Sigmoid colon (tissue), 7 donors: Measurements from ENCODE around the gene SDHAF2. TPM values are rescaled to one million over a fixed set of nuclear protein-coding genes. Genes with fewer than 3 reads are reported as not detected.

Experiments used
- DNase-seq: peaks from one replicate; pipeline ENCODE4 v3.0.0-alpha.2; 2019
- H3K27ac ChIP-seq, 4 donors: fragments of 200-600 bp; sonication (generic); one replicate each; pipeline ENCODE4 v1.5.1; 2016 to 2019; ENCODE audit warnings: mild to moderate bottlenecking in 1 of 4
- H3K27me3 ChIP-seq, 3 donors: fragments of 200-600 bp; sonication (generic); one replicate each; pipeline ENCODE4 v1.5.1; 2019; ENCODE audit warnings: mild to moderate bottlenecking in 1 of 3
- H3K36me3 ChIP-seq, 4 donors: fragments of 200-600 bp; sonication (generic); one replicate each; pipeline ENCODE4 v1.5.1; 2016 to 2019
- H3K4me1 ChIP-seq, 4 donors: fragments of 200-600 bp; sonication (generic); one replicate each; pipeline ENCODE4 v1.5.1; 2017 to 2019
- H3K4me3 ChIP-seq, 4 donors: fragments of 200-600 bp; sonication (generic); one replicate each; pipeline ENCODE4 v1.5.1; 2017 to 2019; ENCODE audit warnings: mild to moderate bottlenecking in 2 of 4, moderate library complexity in 1 of 4
- H3K9me3 ChIP-seq, 4 donors: fragments of 200-600 bp in 3 of 4; sonication (generic) in 3 of 4; one replicate each; pipeline versions ENCODE4 v1.5.1 to v1.6.1; 2013 to 2019
- EP300 ChIP-seq, 4 donors: sonication (generic); formaldehyde crosslinking; IDR thresholded peaks; one replicate each; pipeline ENCODE4 v1.6.1; 2017; ENCODE audit warnings: antibody characterized with exemption in 4 of 4
- POLR2A ChIP-seq, 2 donors: fragments of 450-650 bp; IDR thresholded peaks; one replicate each; pipeline ENCODE4 v1.6.1; 2016; ENCODE audit warnings: antibody characterized with exemption in 2 of 2, mild to moderate bottlenecking in 2 of 2, moderate library complexity in 2 of 2
- POLR2AphosphoS5 ChIP-seq, 4 donors: sonication (generic); formaldehyde crosslinking; IDR thresholded peaks; one replicate each; pipeline ENCODE4 v1.6.1; 2017; ENCODE audit warnings: antibody characterized with exemption in 4 of 4
- WGBS, 2 donors: extraction: QIAGEN DNeasy Blood & Tissue Kit; methylation state at CpG; one replicate each; pipeline ENCODE4 v1.1.7; 2013; 5-methylcytosine and 5-hydroxymethylcytosine counted together
- intact Hi-C: fragments of 100-400 bp; cut with DNase I; formaldehyde crosslinking; loops from one replicate; pipeline ENCODE4 v1.15.1; 2023
- polyA plus RNA-seq, 3 donors: library from polyadenylated mRNA; stranded (reverse); fragments of 200-250 nt; gene quantifications; one replicate each; pipeline ENCODE4 v1.2.3, GENCODE V29; 2013
- total RNA-seq, 4 donors: library from RNA; depleted of rRNA; stranded (reverse); fragments of >200 nt; gene quantifications; one replicate each; pipeline ENCODE4 v1.1.0, GENCODE V29; 2016
- TF ChIP-seq, protein P1 (sequence below), 4 experiments: fragments of 450-650 bp in 3 of 4; fragments of 200-600 bp in 1 of 4; IDR thresholded peaks; one replicate each; pipeline ENCODE4 v1.5.1; 2016 to 2019; ENCODE audit warnings: antibody characterized with exemption in 4 of 4, mild to moderate bottlenecking in 3 of 4, moderate library complexity in 2 of 4
- donor health status: healthy with polysubstance abuse.
- donor health status: Bipolar disorder and iron deficiency.
- donor health status: healthy.

SDHAF2 gene
- total and polyA plus RNA-seq, 7 donors, result 27.3 to 97.3 (median 61.7) TPM

- TF ChIP-seq EP300 (IDR thresholded peaks at IDR 0.05) (no peak), POLR2AphosphoS5 (IDR thresholded peaks at IDR 0.05) (no peak), POLR2A (IDR thresholded peaks at IDR 0.05) (no peak)
- TF ChIP-seq, protein P1, sequence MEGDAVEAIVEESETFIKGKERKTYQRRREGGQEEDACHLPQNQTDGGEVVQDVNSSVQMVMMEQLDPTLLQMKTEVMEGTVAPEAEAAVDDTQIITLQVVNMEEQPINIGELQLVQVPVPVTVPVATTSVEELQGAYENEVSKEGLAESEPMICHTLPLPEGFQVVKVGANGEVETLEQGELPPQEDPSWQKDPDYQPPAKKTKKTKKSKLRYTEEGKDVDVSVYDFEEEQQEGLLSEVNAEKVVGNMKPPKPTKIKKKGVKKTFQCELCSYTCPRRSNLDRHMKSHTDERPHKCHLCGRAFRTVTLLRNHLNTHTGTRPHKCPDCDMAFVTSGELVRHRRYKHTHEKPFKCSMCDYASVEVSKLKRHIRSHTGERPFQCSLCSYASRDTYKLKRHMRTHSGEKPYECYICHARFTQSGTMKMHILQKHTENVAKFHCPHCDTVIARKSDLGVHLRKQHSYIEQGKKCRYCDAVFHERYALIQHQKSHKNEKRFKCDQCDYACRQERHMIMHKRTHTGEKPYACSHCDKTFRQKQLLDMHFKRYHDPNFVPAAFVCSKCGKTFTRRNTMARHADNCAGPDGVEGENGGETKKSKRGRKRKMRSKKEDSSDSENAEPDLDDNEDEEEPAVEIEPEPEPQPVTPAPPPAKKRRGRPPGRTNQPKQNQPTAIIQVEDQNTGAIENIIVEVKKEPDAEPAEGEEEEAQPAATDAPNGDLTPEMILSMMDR (IDR thresholded peaks at IDR 0.05), result no peak
- H3K27ac ChIP-seq, result peak overlapping the region; percentile 68 to 82 (median 74)
- no peak overlapping the region for H3K4me3 ChIP-seq
- peaks cover 0 to 39% (median 31%) of the 10 kb centered on the region in 4 donors for H3K4me1 ChIP-seq
- no peak for DNase-seq
- no peaks in the 10 kb centered on the region for H3K27me3 ChIP-seq
- WGBS, 2 donors, result 88 to 90% methylated on average over 3 of the region's 3 CpGs
- intact Hi-C loops, result loop anchor here (2.0 to 10.0 kb wide), 2 partner anchors 27 to 161 kb away; no protein-coding TSS in a partner anchor
- peaks cover 0 to 20% (median 3%) of the 10 kb centered on the region in 4 donors for H3K36me3 ChIP-seq
- H3K9me3 ChIP-seq, result no peaks in the 10 kb centered on the region
Observed at GRCh38 chr11:61473370-61474012, 43.6 kb downstream of the SDHAF2 start.

DNA sequence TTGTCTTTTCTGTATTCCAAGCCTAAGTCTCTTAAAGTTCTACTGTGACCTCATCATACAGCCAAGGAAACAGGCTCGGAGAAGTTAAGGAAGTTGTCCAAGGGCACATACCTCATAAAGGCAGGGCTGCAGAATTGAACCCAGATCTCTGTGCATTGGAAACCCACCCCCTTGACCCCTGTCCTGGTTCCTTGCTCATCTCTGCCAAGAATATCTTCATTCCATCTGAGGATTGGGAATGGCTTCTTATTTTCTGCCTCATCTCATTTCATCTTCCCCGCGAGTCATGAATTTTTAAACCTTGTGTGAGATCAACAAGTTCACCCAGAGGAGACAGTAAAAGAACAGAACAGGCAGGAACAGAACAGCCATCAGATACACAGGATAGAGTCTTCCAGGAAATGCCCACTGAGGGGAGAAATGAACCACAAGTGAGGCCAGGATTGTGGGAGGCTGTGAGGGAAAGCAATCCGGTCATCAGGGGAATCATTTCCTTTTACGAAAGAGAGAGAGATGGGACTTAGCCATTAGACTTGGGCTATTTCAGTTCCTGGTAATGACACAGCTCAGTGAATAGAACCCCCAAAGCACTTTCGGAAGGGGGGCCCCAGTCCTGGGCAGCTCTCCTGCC lies 44.2 kb downstream of the SDHAF2 start:
- WGBS, 2 donors, result 80 to 86% methylated on average over 6 of the region's 6 CpGs
- no peak overlapping the region for H3K4me3 ChIP-seq
- intact Hi-C loops, result loop anchor here (10.0 kb wide), 1 partner anchor 161 kb away; no protein-coding TSS in a partner anchor
- peaks cover 0 to 14% (median 3%) of the 10 kb centered on the region in 4 donors for H3K36me3 ChIP-seq
- no peaks in the 10 kb centered on the region for H3K9me3 ChIP-seq
- no peaks in the 10 kb centered on the region for H3K27me3 ChIP-seq
- H3K4me1 ChIP-seq, result peaks cover 0 to 39% (median 31%) of the 10 kb centered on the region in 4 donors
- TF ChIP-seq POLR2AphosphoS5 (IDR thresholded peaks at IDR 0.05) (no peak), POLR2A (IDR thresholded peaks at IDR 0.05) (no peak), EP300 (IDR thresholded peaks at IDR 0.05) (no peak)
- TF ChIP-seq, protein P1 (IDR thresholded peaks at IDR 0.05), result no peak
- H3K27ac ChIP-seq, result peak overlapping the region; percentile 68 to 82 (median 74)
- no peak for DNase-seq

DNA sequence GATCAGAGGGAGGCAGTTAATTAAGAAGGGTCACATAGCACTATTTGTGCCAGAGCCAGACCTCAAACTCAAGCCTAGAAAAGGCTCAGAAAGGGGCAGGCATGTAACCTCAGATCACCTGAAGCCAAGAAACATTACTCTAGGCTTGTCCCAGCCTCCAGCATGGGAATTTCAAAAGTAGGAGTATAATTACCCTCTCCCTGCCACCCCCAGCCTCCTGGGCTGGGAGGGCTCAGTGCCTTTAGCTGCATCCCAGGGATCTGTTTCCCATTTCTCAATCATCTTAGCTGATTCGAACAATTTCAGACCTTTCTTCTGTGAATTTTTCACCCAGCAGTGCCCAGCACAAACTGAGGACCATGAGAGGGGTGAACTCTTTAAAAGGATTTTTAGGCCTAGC lies 45.5 kb downstream of the SDHAF2 start:
- Histone ChIP-seq H3K27ac (peak overlapping the region in 1 of 4 donors; percentile 82), H3K4me1 (peaks cover 0 to 39% (median 31%) of the 10 kb centered on the region in 4 donors), H3K36me3 (peaks cover 0 to 7% (median 0%) of the 10 kb centered on the region in 4 donors), H3K9me3 (no peaks in the 10 kb centered on the region), H3K27me3 (no peaks in the 10 kb centered on the region), H3K4me3 (no peak overlapping the region)
- DNase-seq, result no peak
- WGBS, 2 donors, result 93 to 96% methylated on average over 1 of the region's 1 CpG
- TF ChIP-seq EP300 (IDR thresholded peaks at IDR 0.05) (no peak), POLR2A (IDR thresholded peaks at IDR 0.05) (no peak), POLR2AphosphoS5 (IDR thresholded peaks at IDR 0.05) (no peak)
- TF ChIP-seq, protein P1 (IDR thresholded peaks at IDR 0.05), result no peak
- intact Hi-C loops, result loop anchor here (10.0 kb wide), 1 partner anchor 159 kb away; no protein-coding TSS in a partner anchor

GRCh38 chr11:61476371-61476770 lies 46.4 kb downstream of the SDHAF2 start:
- intact Hi-C loops, result loop anchor here (10.0 kb wide), 1 partner anchor 158 kb away; no protein-coding TSS in a partner anchor
- Histone ChIP-seq H3K9me3 (no peaks in the 10 kb centered on the region), H3K36me3 (peaks cover 0 to under 1% (median 0%) of the 10 kb centered on the region in 4 donors), H3K4me3 (no peak overlapping the region), H3K4me1 (peaks cover 0 to 39% (median 31%) of the 10 kb centered on the region in 4 donors), H3K27ac (no peak overlapping the region), H3K27me3 (no peaks in the 10 kb centered on the region)
- TF ChIP-seq EP300 (IDR thresholded peaks at IDR 0.05) (no peak), POLR2AphosphoS5 (IDR thresholded peaks at IDR 0.05) (no peak), POLR2A (IDR thresholded peaks at IDR 0.05) (no peak)
- TF ChIP-seq, protein P1 (IDR thresholded peaks at IDR 0.05), result no peak
- DNase-seq, result no peak
- WGBS, 2 donors, result 95 to 96% methylated on average over 3 of the region's 3 CpGs
